BE2C (cell line): Measurements from ENCODE around the gene PDE7B.

ENCODE experiments used
- DNase-seq: peaks from one replicate; pipeline ENCODE4 v3.0.0-alpha.2; 2020
- H3K27me3 ChIP-seq: fragments of 250-450 bp; sonication (Bioruptor Pico); 2 replicates; pipeline ENCODE4 v1.5.1; 2020; ENCODE audit warnings: mild to moderate bottlenecking
- H3K36me3 ChIP-seq: fragments of 250-450 bp; sonication (Bioruptor Pico); 2 replicates; pipeline ENCODE4 v1.5.1; 2020; ENCODE audit warnings: mild to moderate bottlenecking
- H3K4me1 ChIP-seq: fragments of 250-450 bp; sonication (Bioruptor Pico); 2 replicates; pipeline ENCODE4 v1.5.1; 2020
- H3K4me3 ChIP-seq: 2 replicates; pipeline ENCODE4 v1.5.1; 2011; ENCODE audit warnings: low read depth, low read length
- H3K9me3 ChIP-seq: fragments of 250-450 bp; sonication (Bioruptor Pico); 2 replicates; pipeline ENCODE4 v1.5.1; 2020
- TF ChIP-seq, protein P1 (sequence below): IDR thresholded peaks from 2 replicates; pipeline ENCODE4 v1.5.1; 2012; ENCODE audit warnings: mild to moderate bottlenecking, low read depth, low read length

PDE7B gene

GRCh38 chr6:136125585-136125984 lies 274.1 kb downstream of the PDE7B start:
- DNase-seq: no peak
- Histone ChIP-seq H3K9me3 (no peaks in the 10 kb centered on the region), H3K36me3 (no peaks in the 10 kb centered on the region), H3K27me3 (no peaks in the 10 kb centered on the region), H3K4me3 (no peak overlapping the region), H3K4me1 (no peaks in the 10 kb centered on the region)
- TF ChIP-seq, protein P1, sequence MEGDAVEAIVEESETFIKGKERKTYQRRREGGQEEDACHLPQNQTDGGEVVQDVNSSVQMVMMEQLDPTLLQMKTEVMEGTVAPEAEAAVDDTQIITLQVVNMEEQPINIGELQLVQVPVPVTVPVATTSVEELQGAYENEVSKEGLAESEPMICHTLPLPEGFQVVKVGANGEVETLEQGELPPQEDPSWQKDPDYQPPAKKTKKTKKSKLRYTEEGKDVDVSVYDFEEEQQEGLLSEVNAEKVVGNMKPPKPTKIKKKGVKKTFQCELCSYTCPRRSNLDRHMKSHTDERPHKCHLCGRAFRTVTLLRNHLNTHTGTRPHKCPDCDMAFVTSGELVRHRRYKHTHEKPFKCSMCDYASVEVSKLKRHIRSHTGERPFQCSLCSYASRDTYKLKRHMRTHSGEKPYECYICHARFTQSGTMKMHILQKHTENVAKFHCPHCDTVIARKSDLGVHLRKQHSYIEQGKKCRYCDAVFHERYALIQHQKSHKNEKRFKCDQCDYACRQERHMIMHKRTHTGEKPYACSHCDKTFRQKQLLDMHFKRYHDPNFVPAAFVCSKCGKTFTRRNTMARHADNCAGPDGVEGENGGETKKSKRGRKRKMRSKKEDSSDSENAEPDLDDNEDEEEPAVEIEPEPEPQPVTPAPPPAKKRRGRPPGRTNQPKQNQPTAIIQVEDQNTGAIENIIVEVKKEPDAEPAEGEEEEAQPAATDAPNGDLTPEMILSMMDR: no peak

- Histone ChIP-seq H3K9me3 (no peaks in the 10 kb centered on the region), H3K4me1 (no peaks in the 10 kb centered on the region), H3K27me3 (no peaks in the 10 kb centered on the region), H3K36me3 (no peaks in the 10 kb centered on the region), H3K4me3 (no peak overlapping the region)
- TF ChIP-seq, protein P1: no peak
- no peak for DNase-seq
Measured at GRCh38 chr6:136127873-136128272, 276.4 kb downstream of the PDE7B start.

DNA sequence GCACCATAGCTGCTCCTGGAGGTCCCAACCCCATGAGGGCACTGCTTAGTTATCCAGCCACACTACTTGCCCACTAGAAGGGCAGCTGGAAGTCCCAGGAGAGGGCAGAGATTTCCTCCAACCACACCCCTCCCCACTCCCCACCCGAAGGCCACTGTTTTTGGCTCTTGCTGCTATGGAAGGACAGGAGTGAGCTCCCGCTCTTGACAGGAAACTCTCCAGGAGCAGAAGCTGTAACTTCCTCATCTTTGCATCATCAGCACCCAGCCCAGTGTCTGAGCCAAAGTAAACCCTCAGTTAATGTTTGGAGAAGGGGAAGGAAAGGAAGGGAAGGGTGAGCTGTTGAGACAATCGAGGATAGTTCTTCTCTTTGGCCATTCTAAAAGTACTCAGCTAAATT lies 277.9 kb downstream of the PDE7B start:
- TF ChIP-seq, protein P1: no peak
- Histone ChIP-seq H3K9me3 (no peaks in the 10 kb centered on the region), H3K4me1 (no peaks in the 10 kb centered on the region), H3K4me3 (no peak overlapping the region), H3K36me3 (no peaks in the 10 kb centered on the region), H3K27me3 (no peaks in the 10 kb centered on the region)
- DNase-seq: no peak

DNA sequence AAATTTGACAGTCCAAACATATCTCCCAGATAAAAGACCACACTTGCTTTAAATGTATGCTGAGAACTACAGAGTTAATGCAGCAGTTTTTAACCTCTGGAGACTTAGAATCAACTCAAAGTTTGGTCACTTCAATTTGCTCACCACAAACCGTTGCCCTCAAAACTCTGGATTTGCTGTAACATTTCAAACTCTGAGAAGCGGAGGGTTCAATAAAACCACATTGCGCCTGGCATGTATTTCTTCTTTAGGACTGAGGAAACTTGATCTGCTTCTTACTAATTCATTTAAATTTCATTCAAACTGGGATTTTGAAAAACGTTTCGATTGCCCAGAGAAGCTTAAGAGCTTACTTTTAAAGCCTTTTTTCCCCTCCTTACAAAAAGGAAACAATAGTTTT lies 282.8 kb downstream of the PDE7B start:
- no peaks in the 10 kb centered on the region for H3K9me3 ChIP-seq
- no peak overlapping the region for H3K4me3 ChIP-seq
- no peaks in the 10 kb centered on the region for H3K27me3 ChIP-seq
- DNase-seq: no peak
- TF ChIP-seq, protein P1: no peak
- no peaks in the 10 kb centered on the region for H3K36me3 ChIP-seq
- H3K4me1 ChIP-seq: no peaks in the 10 kb centered on the region

DNA sequence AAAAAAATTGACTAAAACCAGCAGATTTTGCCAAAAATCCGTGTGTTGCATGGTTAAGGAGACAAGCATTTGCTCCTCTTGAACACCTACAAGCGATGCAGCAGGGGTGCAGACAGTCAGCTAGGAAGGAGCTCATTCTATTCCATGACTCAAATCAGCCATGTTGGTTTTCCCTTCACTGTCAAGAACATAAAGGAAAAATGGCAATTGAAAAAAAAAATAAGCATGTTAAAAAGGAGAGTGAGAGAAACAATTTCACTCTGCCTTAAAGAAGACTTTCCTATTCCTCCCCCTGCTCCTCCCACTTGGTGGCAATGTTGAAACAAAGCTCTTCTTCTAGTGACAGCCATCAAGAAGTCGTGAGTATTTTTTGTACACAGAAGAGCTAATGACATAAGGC lies 283.2 kb downstream of the PDE7B start:
- H3K4me1 ChIP-seq: no peaks in the 10 kb centered on the region

GRCh38 chr6:136136274-136136673 lies 284.8 kb downstream of the PDE7B start:
- DNase-seq: no peak
- Histone ChIP-seq H3K9me3 (no peaks in the 10 kb centered on the region), H3K36me3 (no peaks in the 10 kb centered on the region), H3K4me3 (no peak overlapping the region), H3K4me1 (no peaks in the 10 kb centered on the region), H3K27me3 (no peaks in the 10 kb centered on the region)
- TF ChIP-seq, protein P1: no peak

More for the DNA sequence above, 283.2 kb downstream of the PDE7B start:
- Histone ChIP-seq H3K27me3 (no peaks in the 10 kb centered on the region), H3K9me3 (no peaks in the 10 kb centered on the region), H3K36me3 (no peaks in the 10 kb centered on the region), H3K4me3 (no peak overlapping the region)
- TF ChIP-seq, protein P1: no peak
- no peak for DNase-seq
